Testis (tissue), 2 donors: ENCODE results near the gene WDFY4.

ENCODE experiments used
- CTCF ChIP-seq, 3 experiments: fragments of 450-650 bp in 2 of 3; fragments of 200-600 bp in 1 of 3; sonication (generic) in 1 of 3; IDR thresholded peaks; one replicate each; pipeline ENCODE4 v1.5.1; 2016 to 2019; ENCODE audit warnings: antibody characterized with exemption in 3 of 3, mild to moderate bottlenecking in 2 of 3, moderate library complexity in 1 of 3
- POLR2A ChIP-seq: fragments of 450-650 bp; IDR thresholded peaks from one replicate; pipeline ENCODE4 v1.6.1; 2017; ENCODE audit warnings: antibody characterized with exemption, mild to moderate bottlenecking, moderate library complexity

- TF ChIP-seq CTCF (IDR thresholded peaks at IDR 0.05) (no peak), POLR2A (no peak)
Observed at GRCh38 chr10:48788554-48788953, 103.9 kb downstream of the WDFY4 start.
